Measurements from ENCODE around the gene CHRNA7.
A peak's percentile ranks its signal among the peaks of the same experiment; 100 is the strongest.

CHRNA7 gene

GRCh38 chr15:32091505-32092380 lies 61.4 kb downstream of the CHRNA7 start:
- DNase-seq: no peak

GRCh38 chr15:32096213-32096612 lies 65.9 kb downstream of the CHRNA7 start:
- DNase-seq: no peak

GRCh38 chr15:32096916-32097617 lies 66.8 kb downstream of the CHRNA7 start:
- DNase-seq: no peak

GRCh38 chr15:32098033-32098432 lies 67.7 kb downstream of the CHRNA7 start:
- no peak for DNase-seq

GRCh38 chr15:32099097-32099785 lies 68.9 kb downstream of the CHRNA7 start:
- no peak for DNase-seq

- DNase-seq: no peak
Measured at GRCh38 chr15:32099956-32100684, 69.8 kb downstream of the CHRNA7 start.

GRCh38 chr15:32104061-32104995 lies 74.0 kb downstream of the CHRNA7 start:
- no peak for DNase-seq

GRCh38 chr15:32105258-32106241 lies 75.2 kb downstream of the CHRNA7 start:
- no peak for DNase-seq

- DNase-seq: no peak
Measured at GRCh38 chr15:32106401-32107381, 76.4 kb downstream of the CHRNA7 start.

GRCh38 chr15:32107477-32108080 lies 77.3 kb downstream of the CHRNA7 start:
- no peak for DNase-seq

GRCh38 chr15:32108661-32109060 lies 78.3 kb downstream of the CHRNA7 start:
- DNase-seq: no peak

GRCh38 chr15:32112101-32112500 lies 81.8 kb downstream of the CHRNA7 start:
- DNase-seq: no peak

GRCh38 chr15:32113224-32113623 lies 82.9 kb downstream of the CHRNA7 start:
- DNase-seq: no peak

GRCh38 chr15:32117122-32117521 lies 86.8 kb downstream of the CHRNA7 start:
- no peak for DNase-seq

GRCh38 chr15:32119286-32119685 lies 89.0 kb downstream of the CHRNA7 start:
- no peak for DNase-seq

- peak; percentile 92 for DNase-seq
Measured at GRCh38 chr15:32119694-32120330, 89.5 kb downstream of the CHRNA7 start.

- DNase-seq: no peak
Measured at GRCh38 chr15:32120577-32121383, 90.5 kb downstream of the CHRNA7 start.

- DNase-seq: no peak
Measured at GRCh38 chr15:32121384-32121695, 91.0 kb downstream of the CHRNA7 start.

All from islet precursor cell (in vitro differentiated cells).